ENCODE data around the gene TEK. TPM values are rescaled to one million over a fixed set of nuclear protein-coding genes. Genes with fewer than 3 reads are reported as not detected.

TEK gene
- total and polyA plus RNA-seq, 10 of the 15 experiments (the other 5 are each of a cell fraction or from before 2014, with no cell fraction given): not detected

GRCh38 chr9:27109621-27110020 lies 596 bp downstream of the TEK start:
- ChIA-PET CTCF (no interaction called here), SMC1A (ENCODE audit: uncharacterized antibody, unreplicated experiment) (no interaction called here), POLR2A (no interaction called here), RAD21 (ENCODE audit: unreplicated experiment) (no interaction called here)
- Histone ChIP-seq H3K4me3 (no peak overlapping the region), H3K27ac (ENCODE audit: control insufficient read depth, insufficient read depth) (no peak overlapping the region), H3K79me2 (ENCODE audit: control insufficient read depth, insufficient read depth, low read length) (no peaks in the 10 kb centered on the region), H3K9ac (ENCODE audit: control insufficient read depth, insufficient read depth, low read length) (no peak overlapping the region), H3K4me1 (ENCODE audit: control insufficient read depth, insufficient read depth, low read length) (no peaks in the 10 kb centered on the region), H3K4me2 (ENCODE audit: control insufficient read depth, insufficient read depth) (no peak overlapping the region), H3K27me3 (replicated peaks in 1 of 2; ENCODE audit: control insufficient read depth in 2 of 2, insufficient read depth in 2 of 2, low read length in 1 of 2) (no peaks in the 10 kb centered on the region), H4K20me1 (ENCODE audit: control insufficient read depth, insufficient read depth) (no peaks in the 10 kb centered on the region), H3K9me3 (replicated peaks; ENCODE audit: control insufficient read depth, insufficient read depth, low read length) (no peaks in the 10 kb centered on the region), H3K36me3 (ENCODE audit: control insufficient read depth in 2 of 2, insufficient read depth in 2 of 2, low read length in 1 of 2) (no peaks in the 10 kb centered on the region), H2AFZ (ENCODE audit: control insufficient read depth, low read depth, low read length) (no peak overlapping the region)
- in situ Hi-C loops (cut with MboI): loop anchor here (5.0 kb wide), 1 partner anchor 53 kb away; no protein-coding TSS in a partner anchor
- no peak for TF ChIP-seq TCF7 (IDR thresholded peaks at IDR 0.05; ENCODE audit: borderline replicate concordance)
- no peak for TF ChIP-seq CHD2 (IDR thresholded peaks at IDR 0.05; ENCODE audit: borderline replicate concordance, low read depth, low read length)
- no peak for ATAC-seq
- FAIRE-seq: no peak
- intact Hi-C loops (cut with micrococcal nuclease; ENCODE audit: unreplicated experiment): no loop called here
- BruUV-seq (replicated peaks): no TSS peak
- 0% methylated on average over 2 of the region's 2 CpGs for WGBS (ENCODE audit: insufficient coverage, insufficient replicate concordance, low lambda C conversion rate, missing lambda C conversion rate)
- DNase-seq (ENCODE audit: low read depth, low spot score): no peak

GRCh38 chr9:27110181-27110580 lies 1.2 kb downstream of the TEK start:
- ATAC-seq: no peak

More at GRCh38 chr9:27110181-27110580, 1.2 kb downstream of the TEK start:
- H4K20me1 ChIP-seq (ENCODE audit: control insufficient read depth, insufficient read depth): no peaks in the 10 kb centered on the region
- in situ Hi-C loops (cut with MboI): loop anchor here (5.0 kb wide), 1 partner anchor 52 kb away; no protein-coding TSS in a partner anchor
- DNase-seq (ENCODE audit: low read depth, low spot score) (no peak), FAIRE-seq (no peak)
- TF ChIP-seq ZNF592 (IDR thresholded peaks at IDR 0.05) (no peak), RFX5 (IDR thresholded peaks at IDR 0.05; ENCODE audit: low read depth, low read length) (no peak), ZZZ3 (IDR thresholded peaks at IDR 0.05; ENCODE audit: control insufficient read depth, insufficient read length, low read depth) (no peak), TCF3 (IDR thresholded peaks at IDR 0.05; ENCODE audit: borderline replicate concordance, insufficient read depth, low read depth, low read length) (no peak), RAD21 (IDR thresholded peaks at IDR 0.05; ENCODE audit: insufficient read depth, low read depth, low read length) (no peak)
- H3K27ac ChIP-seq (ENCODE audit: control insufficient read depth, insufficient read depth): no peak overlapping the region
- no TSS peak for BruUV-seq (replicated peaks)
- intact Hi-C loops (cut with micrococcal nuclease; ENCODE audit: unreplicated experiment): no loop called here
- ChIA-PET POLR2A (no interaction called here), SMC1A (ENCODE audit: uncharacterized antibody, unreplicated experiment) (no interaction called here), CTCF (no interaction called here), RAD21 (ENCODE audit: unreplicated experiment) (no interaction called here)
- H3K27me3 ChIP-seq (replicated peaks in 1 of 2; ENCODE audit: control insufficient read depth in 2 of 2, insufficient read depth in 2 of 2, low read length in 1 of 2): no peaks in the 10 kb centered on the region
- no peak overlapping the region for H3K9ac ChIP-seq (ENCODE audit: control insufficient read depth, insufficient read depth, low read length)
- no peak overlapping the region for H3K4me3 ChIP-seq
- H3K4me2 ChIP-seq (ENCODE audit: control insufficient read depth, insufficient read depth): no peak overlapping the region
- H3K36me3 ChIP-seq (ENCODE audit: control insufficient read depth in 2 of 2, insufficient read depth in 2 of 2, low read length in 1 of 2): no peaks in the 10 kb centered on the region
- H3K4me1 ChIP-seq (ENCODE audit: control insufficient read depth, insufficient read depth, low read length): no peaks in the 10 kb centered on the region
- WGBS (ENCODE audit: insufficient coverage, insufficient replicate concordance, low lambda C conversion rate, missing lambda C conversion rate): 2% methylated on average over 4 of the region's 4 CpGs
- no peak overlapping the region for H2AFZ ChIP-seq (ENCODE audit: control insufficient read depth, low read depth, low read length)
- H3K9me3 ChIP-seq (replicated peaks; ENCODE audit: control insufficient read depth, insufficient read depth, low read length): no peaks in the 10 kb centered on the region
- no peaks in the 10 kb centered on the region for H3K79me2 ChIP-seq (ENCODE audit: control insufficient read depth, insufficient read depth, low read length)

All from GM12878 (cell line).